Gastrocnemius medialis (tissue), 4 donors: ENCODE results near the gene RAD23B.

Source experiments
- CTCF ChIP-seq, 5 experiments: fragments of 450-650 bp in 3 of 5; fragments of 200-600 bp in 2 of 5; sonication (generic) in 2 of 5; IDR thresholded peaks in 4 of 5; conservative IDR thresholded peaks in 1 of 5; 1 replicate in 4 of 5; 2 replicates in 1 of 5; pipeline ENCODE4 v1.5.1; 2016 to 2019; ENCODE audit warnings: antibody characterized with exemption in 5 of 5, mild to moderate bottlenecking in 3 of 5, moderate library complexity in 3 of 5
- POLR2A ChIP-seq, 2 donors: fragments of 450-650 bp; IDR thresholded peaks; one replicate each; pipeline ENCODE4 v1.6.1; 2017; ENCODE audit warnings: antibody characterized with exemption in 2 of 2, mild to moderate bottlenecking in 2 of 2, moderate library complexity in 2 of 2

- no peak for TF ChIP-seq CTCF (IDR thresholded peaks at IDR 0.05 in 4 of 5, conservative IDR thresholded peaks at IDR 0.05 in 1 of 5)
- no peak for TF ChIP-seq POLR2A (IDR thresholded peaks at IDR 0.05)
Measured at GRCh38 chr9:107277801-107278200, 5.3 kb upstream of the RAD23B start.
